Loucy (cell line): ENCODE results near the gene ARF6.

ENCODE experiments used
- H2AFZ ChIP-seq: fragments of 200-600 bp; sonication (generic); 2 replicates; pipeline ENCODE4 v1.6.0; 2016; ENCODE audit warnings: antibody characterized with exemption, mild to moderate bottlenecking, low read length, moderate library complexity
- H3F3A ChIP-seq: fragments of 200-600 bp; 2 replicates; pipeline ENCODE4 v1.6.0; 2016; ENCODE audit warnings: antibody characterized with exemption, low read depth, mild to moderate bottlenecking
- H3K27me3 ChIP-seq: fragments of 200-600 bp; sonication (generic); 2 replicates; pipeline ENCODE4 v1.6.1; 2014; ENCODE audit warnings: low read length, mild to moderate bottlenecking; ENCODE audit not compliant: insufficient read depth, poor library complexity, severe bottlenecking
- H3K36me3 ChIP-seq: fragments of 200-600 bp; sonication (generic); 2 replicates; pipeline ENCODE4 v1.6.1; 2016; ENCODE audit warnings: low read length; ENCODE audit not compliant: insufficient read depth
- H3K4me1 ChIP-seq: fragments of 200-600 bp; sonication (generic); 2 replicates; pipeline ENCODE4 v1.5.1; 2014; ENCODE audit warnings: low read length, mild to moderate bottlenecking; ENCODE audit not compliant: insufficient read depth, poor library complexity, severe bottlenecking
- H3K4me2 ChIP-seq: fragments of 200-600 bp; sonication (generic); 2 replicates; pipeline ENCODE4 v1.6.0; 2014; ENCODE audit warnings: antibody characterized with exemption, low read length, low read depth, mild to moderate bottlenecking; ENCODE audit not compliant: poor library complexity, severe bottlenecking
- H3K4me3 ChIP-seq: fragments of 200-600 bp; sonication (generic); 2 replicates; pipeline ENCODE4 v1.5.1; 2014; ENCODE audit warnings: low read length, mild to moderate bottlenecking, mixed read lengths; ENCODE audit not compliant: poor library complexity, severe bottlenecking
- H3K79me2 ChIP-seq: fragments of 200-600 bp; sonication (generic); 2 replicates; pipeline ENCODE4 v1.6.1; 2014; ENCODE audit warnings: low read length; ENCODE audit not compliant: insufficient read depth
- H3K9ac ChIP-seq: fragments of 200-600 bp; sonication (generic); 2 replicates; pipeline ENCODE4 v1.6.0; 2014; ENCODE audit warnings: mild to moderate bottlenecking, low read depth, low read length, moderate library complexity; ENCODE audit not compliant: poor library complexity, severe bottlenecking
- H3K9me2 ChIP-seq: fragments of 200-600 bp; sonication (generic); replicated peaks from 2 replicates; pipeline ENCODE4 v1.6.1; 2016; ENCODE audit warnings: low read depth, low read length, mixed read lengths
- H3K9me3 ChIP-seq: fragments of 200-600 bp; sonication (generic); 2 replicates; pipeline ENCODE4 v1.6.1; 2014; ENCODE audit warnings: mild to moderate bottlenecking, antibody characterized with exemption, low read length, low read depth; ENCODE audit not compliant: insufficient read depth
- H4K20me1 ChIP-seq: fragments of 200-600 bp; sonication (generic); 2 replicates; pipeline ENCODE4 v1.6.0; 2014; ENCODE audit warnings: antibody characterized with exemption, low read length, mild to moderate bottlenecking; ENCODE audit not compliant: insufficient read depth, poor library complexity, severe bottlenecking
- CTCF ChIP-seq: fragments of 200-600 bp; sonication (generic); conservative IDR thresholded peaks from 2 replicates; pipeline ENCODE4 v1.5.1; 2014; ENCODE audit warnings: mild to moderate bottlenecking, antibody characterized with exemption, low read length
- EZH2phosphoT487 ChIP-seq: fragments of 200-600 bp; IDR thresholded peaks from 2 replicates; pipeline ENCODE4 v1.6.1; 2018; ENCODE audit warnings: antibody characterized with exemption, mild to moderate bottlenecking, moderate library complexity, borderline replicate concordance

The ARF6 gene

GRCh38 chr14:49904270-49904669, 11.4 kb downstream of the ARF6 start:
- no peaks in the 10 kb centered on the region for H3K9me3 ChIP-seq
- H3K27me3 ChIP-seq: no peaks in the 10 kb centered on the region
- peaks cover 24% of the 10 kb centered on the region for H3K4me1 ChIP-seq
- TF ChIP-seq EZH2phosphoT487 (no peak), CTCF (no peak)
- H3K9ac ChIP-seq: no peak overlapping the region
- no peaks in the 10 kb centered on the region for H3K9me2 ChIP-seq
- H3F3A ChIP-seq: peaks cover 3% of the 10 kb centered on the region; the same call in 1 of the 2 replicates
- H3K79me2 ChIP-seq: peaks cover 3% of the 10 kb centered on the region; the same call in 1 of the 2 replicates
- no peak overlapping the region for H3K4me3 ChIP-seq
- peaks cover 5% of the 10 kb centered on the region for H4K20me1 ChIP-seq
- H3K36me3 ChIP-seq: no peaks in the 10 kb centered on the region
- no peak overlapping the region for H2AFZ ChIP-seq
- H3K4me2 ChIP-seq: no peak overlapping the region

- no peak overlapping the region for H3K4me3 ChIP-seq
- no peak for TF ChIP-seq EZH2phosphoT487
- no peak for TF ChIP-seq CTCF
- H3K9me2 ChIP-seq: no peaks in the 10 kb centered on the region
- no peak overlapping the region for H3K4me2 ChIP-seq
- peaks cover 20% of the 10 kb centered on the region for H3K4me1 ChIP-seq
- H4K20me1 ChIP-seq: no peaks in the 10 kb centered on the region
- H3F3A ChIP-seq: no peaks in the 10 kb centered on the region
- 0 out of 2 replicates have a peak overlapping the region, but pooled peaks have one; percentile 21 for H2AFZ ChIP-seq
- H3K79me2 ChIP-seq: no peaks in the 10 kb centered on the region
- H3K9me3 ChIP-seq: no peaks in the 10 kb centered on the region
- no peaks in the 10 kb centered on the region for H3K36me3 ChIP-seq
- no peak overlapping the region for H3K9ac ChIP-seq
- no peaks in the 10 kb centered on the region for H3K27me3 ChIP-seq
These were observed 13.1 kb downstream of the ARF6 start for GRCh38 chr14:49905989-49906388.

- H3K36me3 ChIP-seq: no peaks in the 10 kb centered on the region
- no peaks in the 10 kb centered on the region for H3K9me2 ChIP-seq
- peak overlapping the region; percentile 61 for H3K4me2 ChIP-seq
- H4K20me1 ChIP-seq: no peaks in the 10 kb centered on the region
- peak overlapping the region; percentile 44 for H2AFZ ChIP-seq
- H3K9me3 ChIP-seq: no peaks in the 10 kb centered on the region
- H3K9ac ChIP-seq: peak overlapping the region; percentile 57
- H3F3A ChIP-seq: no peaks in the 10 kb centered on the region
- H3K79me2 ChIP-seq: no peaks in the 10 kb centered on the region
- H3K27me3 ChIP-seq: no peaks in the 10 kb centered on the region
- H3K4me3 ChIP-seq: peak overlapping the region; percentile 37
- TF ChIP-seq CTCF (no peak), EZH2phosphoT487 (no peak)
- H3K4me1 ChIP-seq: peaks cover 20% of the 10 kb centered on the region
These were observed 14.3 kb downstream of the ARF6 start for GRCh38 chr14:49907186-49907585.
